H1 (cell line): ENCODE measurements around the gene RYR3.

Experiments
- EZH2 ChIP-seq: fragments of 200-600 bp; sonication (generic); IDR thresholded peaks from 2 replicates; pipeline ENCODE4 v1.7.1; 2012; ENCODE audit warnings: low read depth, mild to moderate bottlenecking, moderate library complexity, low read length, inconsistent platforms; ENCODE audit not compliant: severe bottlenecking
- POLR2AphosphoS5 ChIP-seq: IDR thresholded peaks from 2 replicates; pipeline ENCODE4 v1.6.1; 2011; ENCODE audit warnings: low read depth, low read length
- TF ChIP-seq, protein P1 (sequence below), 3 experiments: IDR thresholded peaks; 1 replicate in 2 of 3; 2 replicates in 1 of 3; pipeline versions ENCODE4 v1.5.1 to v1.6.1; 2011; ENCODE audit warnings: low read length in 3 of 3, mild to moderate bottlenecking in 3 of 3, inconsistent platforms in 2 of 3, low read depth in 1 of 3, moderate library complexity in 1 of 3; ENCODE audit not compliant: insufficient read depth in 1 of 3; ENCODE audit errors: control extremely low read depth in 1 of 3
- TF ChIP-seq, protein P2 (sequence below): IDR thresholded peaks from 2 replicates; pipeline ENCODE4 v1.6.1; 2011; ENCODE audit warnings: low read depth, mild to moderate bottlenecking, low read length; ENCODE audit not compliant: insufficient read depth

DNA sequence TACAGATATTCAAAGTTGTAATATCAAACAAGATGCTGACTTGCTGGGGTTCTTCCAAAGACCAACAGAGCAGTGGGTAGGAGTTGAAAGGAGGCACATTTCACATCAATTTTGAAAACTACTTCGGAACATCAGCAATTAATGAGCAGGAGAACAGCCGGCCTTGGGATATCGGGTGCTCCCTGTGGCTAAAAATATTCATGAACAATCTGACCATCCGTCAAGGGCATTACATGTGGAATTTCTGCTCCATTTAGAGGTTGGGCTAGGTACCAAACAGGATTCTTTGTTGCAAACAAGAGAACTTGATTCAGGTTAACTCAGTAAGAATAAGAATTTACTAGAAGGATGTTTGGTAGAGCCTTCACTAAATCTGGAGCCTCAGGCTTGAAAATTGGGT lies 223.9 kb downstream of the RYR3 start:
- no peak for TF ChIP-seq EZH2
- TF ChIP-seq, protein P1, sequence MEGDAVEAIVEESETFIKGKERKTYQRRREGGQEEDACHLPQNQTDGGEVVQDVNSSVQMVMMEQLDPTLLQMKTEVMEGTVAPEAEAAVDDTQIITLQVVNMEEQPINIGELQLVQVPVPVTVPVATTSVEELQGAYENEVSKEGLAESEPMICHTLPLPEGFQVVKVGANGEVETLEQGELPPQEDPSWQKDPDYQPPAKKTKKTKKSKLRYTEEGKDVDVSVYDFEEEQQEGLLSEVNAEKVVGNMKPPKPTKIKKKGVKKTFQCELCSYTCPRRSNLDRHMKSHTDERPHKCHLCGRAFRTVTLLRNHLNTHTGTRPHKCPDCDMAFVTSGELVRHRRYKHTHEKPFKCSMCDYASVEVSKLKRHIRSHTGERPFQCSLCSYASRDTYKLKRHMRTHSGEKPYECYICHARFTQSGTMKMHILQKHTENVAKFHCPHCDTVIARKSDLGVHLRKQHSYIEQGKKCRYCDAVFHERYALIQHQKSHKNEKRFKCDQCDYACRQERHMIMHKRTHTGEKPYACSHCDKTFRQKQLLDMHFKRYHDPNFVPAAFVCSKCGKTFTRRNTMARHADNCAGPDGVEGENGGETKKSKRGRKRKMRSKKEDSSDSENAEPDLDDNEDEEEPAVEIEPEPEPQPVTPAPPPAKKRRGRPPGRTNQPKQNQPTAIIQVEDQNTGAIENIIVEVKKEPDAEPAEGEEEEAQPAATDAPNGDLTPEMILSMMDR (IDR thresholded peaks at IDR 0.05; ENCODE audit: control extremely low read depth in 1 of 3, insufficient read depth in 1 of 3, low read depth in 1 of 3, low read length in 3 of 3), result no peak
- TF ChIP-seq, protein P2, sequence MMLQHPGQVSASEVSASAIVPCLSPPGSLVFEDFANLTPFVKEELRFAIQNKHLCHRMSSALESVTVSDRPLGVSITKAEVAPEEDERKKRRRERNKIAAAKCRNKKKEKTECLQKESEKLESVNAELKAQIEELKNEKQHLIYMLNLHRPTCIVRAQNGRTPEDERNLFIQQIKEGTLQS, result no peak
- no peak for TF ChIP-seq POLR2AphosphoS5
